NB4 (cell line): ENCODE results near the gene CPE.

ENCODE experiments used
- MYC ChIP-seq: IDR thresholded peaks from 2 replicates; pipeline ENCODE4 v1.6.1; 2011; ENCODE audit warnings: low read depth, low read length
- POLR2A ChIP-seq: IDR thresholded peaks from 2 replicates; pipeline ENCODE4 v1.6.1; 2011; ENCODE audit warnings: mild to moderate bottlenecking; ENCODE audit not compliant: insufficient read length; ENCODE audit errors: extremely low read depth
- TF ChIP-seq, protein P1 (sequence below): IDR thresholded peaks from one replicate; pipeline ENCODE4 v1.5.1; 2012; ENCODE audit warnings: low read depth, low read length
- TF ChIP-seq, protein P2 (sequence below): IDR thresholded peaks from 2 replicates; pipeline ENCODE4 v1.6.1; 2011; ENCODE audit warnings: low read depth, low read length

DNA sequence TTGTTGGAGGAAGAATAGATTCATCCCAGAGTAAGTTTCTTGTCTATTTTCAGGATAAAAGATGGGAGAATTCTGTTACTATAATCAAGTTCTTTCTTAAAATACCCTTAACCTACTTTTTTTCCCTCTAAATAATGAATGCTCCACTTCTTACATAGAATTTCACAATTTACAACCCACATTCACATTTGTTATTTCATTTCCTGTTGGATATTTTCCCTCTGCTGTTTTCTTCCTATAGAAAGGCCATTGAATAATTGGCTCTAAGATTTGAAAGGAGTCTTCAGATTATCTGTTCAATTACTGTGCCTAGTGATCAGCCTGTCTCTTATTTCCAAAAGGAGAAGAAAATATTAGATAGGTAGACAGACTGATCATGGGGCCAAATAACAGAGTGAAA, 79.7 kb downstream of the CPE start:
- TF ChIP-seq POLR2A = no peak
- TF ChIP-seq, protein P1, sequence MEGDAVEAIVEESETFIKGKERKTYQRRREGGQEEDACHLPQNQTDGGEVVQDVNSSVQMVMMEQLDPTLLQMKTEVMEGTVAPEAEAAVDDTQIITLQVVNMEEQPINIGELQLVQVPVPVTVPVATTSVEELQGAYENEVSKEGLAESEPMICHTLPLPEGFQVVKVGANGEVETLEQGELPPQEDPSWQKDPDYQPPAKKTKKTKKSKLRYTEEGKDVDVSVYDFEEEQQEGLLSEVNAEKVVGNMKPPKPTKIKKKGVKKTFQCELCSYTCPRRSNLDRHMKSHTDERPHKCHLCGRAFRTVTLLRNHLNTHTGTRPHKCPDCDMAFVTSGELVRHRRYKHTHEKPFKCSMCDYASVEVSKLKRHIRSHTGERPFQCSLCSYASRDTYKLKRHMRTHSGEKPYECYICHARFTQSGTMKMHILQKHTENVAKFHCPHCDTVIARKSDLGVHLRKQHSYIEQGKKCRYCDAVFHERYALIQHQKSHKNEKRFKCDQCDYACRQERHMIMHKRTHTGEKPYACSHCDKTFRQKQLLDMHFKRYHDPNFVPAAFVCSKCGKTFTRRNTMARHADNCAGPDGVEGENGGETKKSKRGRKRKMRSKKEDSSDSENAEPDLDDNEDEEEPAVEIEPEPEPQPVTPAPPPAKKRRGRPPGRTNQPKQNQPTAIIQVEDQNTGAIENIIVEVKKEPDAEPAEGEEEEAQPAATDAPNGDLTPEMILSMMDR = no peak
- TF ChIP-seq, protein P2, sequence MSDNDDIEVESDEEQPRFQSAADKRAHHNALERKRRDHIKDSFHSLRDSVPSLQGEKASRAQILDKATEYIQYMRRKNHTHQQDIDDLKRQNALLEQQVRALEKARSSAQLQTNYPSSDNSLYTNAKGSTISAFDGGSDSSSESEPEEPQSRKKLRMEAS = no peak
- no peak for TF ChIP-seq MYC
